Activated CD8-positive, alpha-beta T cell treated with anti-CD3 and anti-CD28 coated beads, Interleukin-2, amount 10 ng/mL, durations not matched to agents 7 days and 5 days (primary cell): ENCODE measurements around the gene PLB1. TPM values are rescaled to one million over a fixed set of nuclear protein-coding genes. Genes with fewer than 3 reads are reported as not detected.

Experiments
- ATAC-seq: fragments of 150-1000 bp; cut with Tn5 transposase; one replicate; pipeline ENCODE4 v1.10.0; 2021; ENCODE audit warnings: moderate library complexity
- CTCF ChIA-PET: fragments of 350-600 bp; sonication (Branson Sonifier 250); formaldehyde crosslinking; loops from one replicate; lab custom pipeline; 2021; ENCODE audit warnings: antibody characterized with exemption; lab: Charles Lee
- POLR2A ChIA-PET: fragments of 350-600 bp; sonication (Branson Sonifier 250); formaldehyde crosslinking; loops from one replicate; lab custom pipeline; 2021; ENCODE audit warnings: antibody characterized with exemption; lab: Charles Lee
- DNase-seq: peaks from one replicate; pipeline ENCODE4 v3.0.0-alpha.2; 2020
- H3K27ac Mint-ChIP-seq: one replicate; pipeline ENCODE4 v1.8.0; 2021; ENCODE audit warnings: mild to moderate bottlenecking, mixed read lengths
- H3K27me3 Mint-ChIP-seq: one replicate; pipeline ENCODE4 v1.8.0; 2021; ENCODE audit warnings: low read depth, mixed read lengths
- H3K36me3 Mint-ChIP-seq: one replicate; pipeline ENCODE4 v1.8.0; 2021; ENCODE audit warnings: low read depth, mixed read lengths
- H3K4me1 Mint-ChIP-seq: one replicate; pipeline ENCODE4 v1.8.0; 2021; ENCODE audit warnings: low read depth, mixed read lengths
- H3K4me3 Mint-ChIP-seq: one replicate; pipeline ENCODE4 v1.8.0; 2021; ENCODE audit warnings: mild to moderate bottlenecking, mixed read lengths
- H3K9me3 Mint-ChIP-seq: one replicate; pipeline ENCODE4 v1.8.0; 2022; ENCODE audit warnings: mixed read lengths; ENCODE audit not compliant: insufficient read depth
- total RNA-seq, 2 experiments: library from RNA; stranded (reverse); gene quantifications; one replicate each; pipeline ENCODE4 v1.2.3, GENCODE V29; 2021

Gene PLB1
- total RNA-seq, 2 experiments from 2014 or later, result 1.0 to 1.4 TPM

DNA sequence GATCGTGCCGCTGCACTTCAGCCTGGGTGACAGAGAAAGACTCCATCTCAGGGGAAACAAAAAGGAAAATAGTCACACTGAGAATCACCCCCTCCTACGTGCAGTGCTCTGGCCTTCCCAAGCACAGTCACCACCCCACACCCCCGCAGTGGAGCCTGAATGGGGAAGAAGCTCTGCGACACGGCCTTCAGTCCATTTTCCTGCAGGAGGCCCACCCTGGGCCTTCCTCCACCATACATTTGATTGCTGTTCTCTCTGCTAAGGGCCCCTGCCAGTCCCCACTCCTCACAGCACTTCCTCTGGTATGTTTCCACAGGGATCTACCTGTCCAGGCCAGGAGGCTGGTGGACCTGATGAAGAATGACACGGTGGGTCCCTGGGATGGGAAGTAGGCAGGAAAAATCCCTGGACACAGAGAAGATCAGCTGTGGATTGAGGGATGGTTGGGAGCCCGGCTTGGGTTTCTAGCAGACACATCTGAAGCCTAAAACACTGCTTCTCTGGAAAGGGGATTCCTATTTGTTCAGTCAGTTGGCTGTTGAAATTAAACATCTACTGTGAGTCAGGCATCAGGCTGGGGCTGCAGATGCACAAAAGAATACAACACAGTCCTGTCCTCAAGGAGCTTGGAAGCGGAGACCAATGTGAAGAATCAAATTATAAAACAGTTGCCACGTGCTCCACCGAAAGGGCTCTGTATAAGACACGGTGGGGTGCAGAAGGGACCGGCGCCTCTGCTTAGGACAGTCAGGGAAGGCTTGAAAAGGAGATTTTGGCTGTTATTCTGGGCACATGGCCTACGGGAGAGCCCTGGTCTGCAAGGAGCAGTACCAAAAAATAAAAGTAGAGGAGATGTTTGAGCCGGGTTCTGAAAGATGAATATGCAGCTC, 82.2 kb downstream of the PLB1 start:
- ChIA-PET CTCF (interaction anchor here (1.6 to 4.4 kb wide), 3 partner anchors 11 to 16 kb away, joined by 4 to 32 read pairs (median 20); no protein-coding TSS in a partner anchor), POLR2A (no interaction called here)
- peaks cover 3% of the 10 kb centered on the region for H3K36me3 Mint-ChIP-seq
- peak overlapping the region; percentile 46 for H3K27ac Mint-ChIP-seq
- no peaks in the 10 kb centered on the region for H3K9me3 Mint-ChIP-seq
- DNase-seq, result no peak
- ATAC-seq, result no peak
- H3K27me3 Mint-ChIP-seq, result peaks cover 3% of the 10 kb centered on the region
- H3K4me1 Mint-ChIP-seq, result peaks cover 12% of the 10 kb centered on the region
- no peak overlapping the region for H3K4me3 Mint-ChIP-seq

GRCh38 chr2:28578774-28579173, 82.9 kb downstream of the PLB1 start:
- Mint-ChIP-seq H3K9me3 (no peaks in the 10 kb centered on the region), H3K27me3 (peaks cover 2% of the 10 kb centered on the region), H3K4me3 (no peak overlapping the region), H3K36me3 (peaks cover 3% of the 10 kb centered on the region), H3K4me1 (peaks cover 13% of the 10 kb centered on the region), H3K27ac (no peak overlapping the region)
- ChIA-PET CTCF (interaction anchor here (0.7 to 4.4 kb wide), 3 partner anchors 12 to 16 kb away, joined by 3 to 32 read pairs (median 20); no protein-coding TSS in a partner anchor), POLR2A (no interaction called here)
- DNase-seq, result no peak
- no peak for ATAC-seq

GRCh38 chr2:28579606-28580005, 83.7 kb downstream of the PLB1 start:
- ATAC-seq, result no peak
- Mint-ChIP-seq H3K4me1 (peaks cover 22% of the 10 kb centered on the region), H3K9me3 (no peaks in the 10 kb centered on the region), H3K4me3 (no peak overlapping the region), H3K36me3 (peaks cover 3% of the 10 kb centered on the region), H3K27ac (no peak overlapping the region), H3K27me3 (peaks cover 2% of the 10 kb centered on the region)
- ChIA-PET POLR2A (no interaction called here), CTCF (interaction anchor here (0.7 to 4.4 kb wide), 4 partner anchors 12 to 176 kb away, joined by 3 to 32 read pairs (median 12); no protein-coding TSS in a partner anchor)
- DNase-seq, result no peak

DNA sequence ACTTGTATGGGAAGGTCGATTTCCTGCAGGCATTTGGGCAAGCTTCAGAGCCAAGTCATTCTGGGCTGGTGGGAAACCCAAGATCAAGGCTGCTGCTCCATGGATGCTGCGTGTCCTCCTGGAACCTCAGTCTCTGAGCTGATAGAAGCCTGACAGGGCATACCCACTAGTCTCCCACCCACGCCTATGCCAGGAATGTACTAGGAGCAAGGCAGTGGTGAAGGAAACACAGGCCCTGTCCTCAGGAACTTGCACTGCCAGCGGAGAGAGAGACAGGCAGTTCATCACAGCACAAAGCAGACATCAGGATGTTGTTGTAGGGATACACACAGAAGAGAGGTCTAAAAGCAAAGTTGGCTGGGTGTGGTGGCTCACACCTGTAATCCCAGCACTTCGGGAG, 84.2 kb downstream of the PLB1 start:
- no peak for ATAC-seq
- ChIA-PET POLR2A (no interaction called here), CTCF (interaction anchor here (0.7 to 4.4 kb wide), 4 partner anchors 13 to 435 kb away, joined by 3 to 32 read pairs (median 12); no protein-coding TSS in a partner anchor)
- Mint-ChIP-seq H3K4me1 (peaks cover 26% of the 10 kb centered on the region), H3K27me3 (peaks cover 2% of the 10 kb centered on the region), H3K36me3 (peaks cover 3% of the 10 kb centered on the region), H3K4me3 (no peak overlapping the region), H3K9me3 (no peaks in the 10 kb centered on the region), H3K27ac (no peak overlapping the region)
- no peak for DNase-seq

GRCh38 chr2:28581312-28581711, 85.5 kb downstream of the PLB1 start:
- H3K36me3 Mint-ChIP-seq, result peaks cover 3% of the 10 kb centered on the region
- DNase-seq (no peak), ATAC-seq (no peak)
- H3K4me1 Mint-ChIP-seq, result peaks cover 37% of the 10 kb centered on the region
- no peak overlapping the region for H3K4me3 Mint-ChIP-seq
- ChIA-PET POLR2A (interaction anchor here (0.6 kb wide), 1 partner anchor 176 kb away, joined by 3 read pairs; no protein-coding TSS in a partner anchor), CTCF (interaction anchor here (1.2 to 4.4 kb wide), 4 partner anchors 13 to 174 kb away, joined by 3 to 32 read pairs (median 12); no protein-coding TSS in a partner anchor)
- no peak overlapping the region for H3K27ac Mint-ChIP-seq
- H3K9me3 Mint-ChIP-seq, result no peaks in the 10 kb centered on the region
- H3K27me3 Mint-ChIP-seq, result peaks cover 2% of the 10 kb centered on the region

DNA sequence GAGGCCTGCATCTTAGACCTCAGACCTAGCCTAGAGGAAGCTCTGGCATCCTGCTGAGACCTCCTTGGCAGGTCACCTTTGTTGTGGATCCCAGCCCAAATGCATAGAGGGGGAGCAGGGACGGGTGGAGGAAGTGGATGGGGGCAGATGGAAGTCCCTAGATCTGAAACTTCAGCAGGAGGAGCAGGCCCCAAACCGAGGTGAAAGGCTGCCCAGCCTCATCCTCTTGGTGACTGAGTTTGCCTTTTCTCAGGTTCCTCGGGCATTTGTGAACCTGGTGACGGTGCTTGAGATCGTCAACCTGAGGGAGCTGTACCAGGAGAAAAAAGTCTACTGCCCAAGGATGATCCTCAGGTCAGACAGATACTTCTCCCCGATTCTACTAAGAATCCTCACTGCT, 86.3 kb downstream of the PLB1 start:
- Mint-ChIP-seq H3K27ac (peak overlapping the region; percentile 78), H3K4me3 (no peak overlapping the region), H3K4me1 (peaks cover 44% of the 10 kb centered on the region), H3K9me3 (no peaks in the 10 kb centered on the region), H3K36me3 (peaks cover 3% of the 10 kb centered on the region), H3K27me3 (peaks cover 2% of the 10 kb centered on the region)
- DNase-seq (no peak), ATAC-seq (no peak)
- POLR2A ChIA-PET, result no interaction called here
- CTCF ChIA-PET, result interaction anchor here (1.1 to 6.1 kb wide), 4 partner anchors 12 to 170 kb away, joined by 4 to 32 read pairs (median 28); partner anchors contain the start of gene PPP1CB

- no peak for ATAC-seq
- peaks cover 2% of the 10 kb centered on the region for H3K27me3 Mint-ChIP-seq
- CTCF ChIA-PET, result interaction anchor here (1.1 to 6.1 kb wide), 3 partner anchors 12 to 169 kb away, joined by 4 to 32 read pairs (median 23); partner anchors contain the start of gene PPP1CB
- H3K36me3 Mint-ChIP-seq, result peaks cover 3% of the 10 kb centered on the region
- H3K4me3 Mint-ChIP-seq, result no peak overlapping the region
- DNase-seq, result no peak
- POLR2A ChIA-PET, result interaction anchor here (0.6 kb wide), 1 partner anchor 1786 kb away, joined by 6 read pairs; no protein-coding TSS in a partner anchor
- H3K4me1 Mint-ChIP-seq, result peaks cover 49% of the 10 kb centered on the region
- H3K27ac Mint-ChIP-seq, result no peak overlapping the region
- no peaks in the 10 kb centered on the region for H3K9me3 Mint-ChIP-seq
These were observed 86.7 kb downstream of the PLB1 start for GRCh38 chr2:28582595-28582994.

DNA sequence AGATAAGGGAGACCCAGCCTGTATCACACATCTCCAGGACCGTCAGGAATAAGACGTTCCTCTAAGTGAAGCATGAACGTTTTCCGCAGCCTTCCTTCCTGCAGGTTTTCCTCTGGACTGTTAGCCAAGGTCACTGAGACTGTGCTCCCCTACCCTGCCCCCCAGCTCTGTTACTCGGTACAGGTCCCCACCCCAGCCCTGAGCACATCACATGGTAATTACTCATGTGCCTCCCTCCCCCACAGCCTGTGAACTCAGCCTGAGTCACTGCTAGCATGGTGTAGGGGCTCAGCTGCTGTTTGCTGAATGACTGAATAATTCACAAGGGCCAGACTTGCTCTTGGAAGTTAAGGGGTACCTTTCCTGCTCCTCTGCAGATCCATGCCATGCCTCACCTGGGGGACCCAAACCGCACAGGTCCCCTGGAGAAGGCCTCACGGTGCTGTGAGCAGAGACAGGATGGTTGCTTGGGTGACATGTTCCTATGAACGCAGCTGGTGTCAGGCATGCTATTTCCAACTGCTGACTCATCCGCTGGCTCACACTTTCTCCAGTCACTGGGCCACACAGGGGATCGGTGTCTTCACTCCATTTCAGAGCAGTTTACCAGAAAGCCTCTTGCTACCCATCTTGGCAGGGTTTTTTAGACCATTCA, 88.2 kb downstream of the PLB1 start:
- ATAC-seq, result peak; percentile 33
- Mint-ChIP-seq H3K36me3 (peaks cover 3% of the 10 kb centered on the region), H3K4me3 (no peak overlapping the region), H3K27me3 (no peaks in the 10 kb centered on the region), H3K4me1 (peaks cover 61% of the 10 kb centered on the region), H3K27ac (no peak overlapping the region), H3K9me3 (no peaks in the 10 kb centered on the region)
- POLR2A ChIA-PET, result no interaction called here
- DNase-seq, result peak; percentile 62
- CTCF ChIA-PET, result interaction anchor here (3.1 to 6.1 kb wide), 2 partner anchors 11 to 17 kb away, joined by 23 to 32 read pairs; no protein-coding TSS in a partner anchor

DNA sequence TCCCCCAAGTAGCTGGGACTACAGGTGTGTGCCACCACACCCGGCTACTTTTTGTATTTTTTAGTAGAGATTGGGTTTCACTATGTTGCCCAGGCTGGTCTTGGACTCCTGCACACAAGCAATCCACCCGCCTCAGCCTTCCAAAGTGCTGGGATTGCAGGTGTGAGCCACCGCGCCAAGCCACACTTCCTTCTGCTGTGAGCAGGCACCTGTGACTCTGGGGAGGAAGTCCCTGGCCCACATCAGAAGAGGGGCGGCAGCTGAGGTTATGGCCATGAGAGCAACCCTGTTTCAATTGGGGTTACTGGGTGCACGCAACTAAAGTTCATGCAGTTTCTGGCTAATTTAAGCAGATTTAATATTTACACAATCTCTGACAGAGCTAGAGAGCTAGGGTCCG, 91.0 kb downstream of the PLB1 start:
- peaks cover 64% of the 10 kb centered on the region for H3K4me1 Mint-ChIP-seq
- ATAC-seq, result peak; percentile 89
- DNase-seq, result peak; percentile 87
- H3K4me3 Mint-ChIP-seq, result peak overlapping the region; percentile 23
- ChIA-PET CTCF (interaction anchor here (0.7 to 6.1 kb wide), 4 partner anchors 8 to 174 kb away, joined by 4 to 32 read pairs (median 6); no protein-coding TSS in a partner anchor), POLR2A (interaction anchor here (0.7 to 2.0 kb wide), 4 partner anchors 8 to 165 kb away, joined by 3 to 15 read pairs (median 4); partner anchors contain the start of gene PPP1CB)
- peak overlapping the region; percentile 51 for H3K27ac Mint-ChIP-seq
- no peaks in the 10 kb centered on the region for H3K9me3 Mint-ChIP-seq
- H3K36me3 Mint-ChIP-seq, result peaks cover 3% of the 10 kb centered on the region
- no peaks in the 10 kb centered on the region for H3K27me3 Mint-ChIP-seq

GRCh38 chr2:28587526-28588291, 91.8 kb downstream of the PLB1 start:
- Mint-ChIP-seq H3K27me3 (no peaks in the 10 kb centered on the region), H3K36me3 (no peaks in the 10 kb centered on the region), H3K4me3 (peak overlapping the region; percentile 23), H3K4me1 (peaks cover 58% of the 10 kb centered on the region), H3K9me3 (no peaks in the 10 kb centered on the region), H3K27ac (peak overlapping the region; percentile 51)
- CTCF ChIA-PET, result interaction anchor here (1.1 to 6.1 kb wide), 2 partner anchors 20 to 165 kb away, joined by 3 to 32 read pairs; no protein-coding TSS in a partner anchor
- peak; percentile 35 for DNase-seq
- POLR2A ChIA-PET, result interaction anchor here (1.0 to 2.0 kb wide), 3 partner anchors 7 to 164 kb away, joined by 3 to 15 read pairs (median 5); partner anchors contain the start of gene PPP1CB
- peak; percentile 24 for ATAC-seq
